Measurements from ENCODE around the gene SNRPD2. TPM values are rescaled to one million over a fixed set of nuclear protein-coding genes. Genes with fewer than 3 reads are reported as not detected.

Gene SNRPD2
- total RNA-seq, 1 experiment from 2014 or later: 793 TPM

- peaks cover 0 to 12% of the 10 kb centered on the region in 2 experiments; a peak in 2 of 4 replicates for H3K4me1 Mint-ChIP-seq
- Histone ChIP-seq H3K9me3 (ENCODE audit: control insufficient read depth, low read depth, low read length) (no peaks in the 10 kb centered on the region), H2BK12ac (ENCODE audit: insufficient read length, low read depth, low read length) (no peak overlapping the region), H2BK5ac (ENCODE audit: insufficient read length, low read length) (no peak overlapping the region), H3K27ac (ENCODE audit: insufficient read length, low read depth, low read length) (no peak overlapping the region), H3K79me1 (ENCODE audit: insufficient read depth, low read depth, low read length, poor library complexity, severe bottlenecking) (no peaks in the 10 kb centered on the region), H3K23ac (ENCODE audit: insufficient read length, low read depth, low read length) (no peak overlapping the region), H2BK15ac (ENCODE audit: low read depth, low read length) (no peak overlapping the region), H3K4me1 (ENCODE audit: insufficient read depth, low read length) (no peaks in the 10 kb centered on the region), H3K4ac (ENCODE audit: low read depth, low read length) (no peak overlapping the region), H4K91ac (ENCODE audit: insufficient read length, low read depth, low read length) (no peak overlapping the region), H3T11ph (ENCODE audit: low read length) (no peak overlapping the region), H3K9ac (ENCODE audit: extremely low read depth, insufficient read length, low read length) (no peak overlapping the region), H3K18ac (ENCODE audit: insufficient read length, low read depth, low read length) (no peak overlapping the region), H3K79me2 (ENCODE audit: insufficient read depth, low read length) (no peaks in the 10 kb centered on the region), H3K14ac (ENCODE audit: insufficient read depth, low read length) (no peak overlapping the region), H3K23me2 (ENCODE audit: insufficient read length, low read depth, low read length, poor library complexity, severe bottlenecking) (no peaks in the 10 kb centered on the region), H4K8ac (replicated peaks; ENCODE audit: insufficient read length, low read depth, low read length) (no peak overlapping the region), H4K5ac (ENCODE audit: insufficient read length, low read depth, low read length) (no peak overlapping the region), H2BK20ac (ENCODE audit: low read depth, low read length, poor library complexity, severe bottlenecking) (no peak overlapping the region), H3K56ac (ENCODE audit: insufficient read length, low read depth, low read length) (no peak overlapping the region), H2AK5ac (ENCODE audit: insufficient read length, low read length) (no peak overlapping the region), H3K27me3 (ENCODE audit: insufficient read depth, low read length) (no peaks in the 10 kb centered on the region), H4K20me1 (ENCODE audit: control insufficient read depth, insufficient read depth, insufficient read length) (no peaks in the 10 kb centered on the region), H2AFZ (ENCODE audit: low read length) (no peak overlapping the region), H3K4me2 (ENCODE audit: insufficient read depth, insufficient read length, low read length) (no peak overlapping the region), H2BK120ac (ENCODE audit: low read depth, low read length, poor library complexity, severe bottlenecking) (no peak overlapping the region)
- WGBS (ENCODE audit: extremely low coverage, insufficient read length, low lambda C conversion rate): no CpG with 5 or more reads among the region's 6 CpGs
- TF ChIP-seq, protein P1, sequence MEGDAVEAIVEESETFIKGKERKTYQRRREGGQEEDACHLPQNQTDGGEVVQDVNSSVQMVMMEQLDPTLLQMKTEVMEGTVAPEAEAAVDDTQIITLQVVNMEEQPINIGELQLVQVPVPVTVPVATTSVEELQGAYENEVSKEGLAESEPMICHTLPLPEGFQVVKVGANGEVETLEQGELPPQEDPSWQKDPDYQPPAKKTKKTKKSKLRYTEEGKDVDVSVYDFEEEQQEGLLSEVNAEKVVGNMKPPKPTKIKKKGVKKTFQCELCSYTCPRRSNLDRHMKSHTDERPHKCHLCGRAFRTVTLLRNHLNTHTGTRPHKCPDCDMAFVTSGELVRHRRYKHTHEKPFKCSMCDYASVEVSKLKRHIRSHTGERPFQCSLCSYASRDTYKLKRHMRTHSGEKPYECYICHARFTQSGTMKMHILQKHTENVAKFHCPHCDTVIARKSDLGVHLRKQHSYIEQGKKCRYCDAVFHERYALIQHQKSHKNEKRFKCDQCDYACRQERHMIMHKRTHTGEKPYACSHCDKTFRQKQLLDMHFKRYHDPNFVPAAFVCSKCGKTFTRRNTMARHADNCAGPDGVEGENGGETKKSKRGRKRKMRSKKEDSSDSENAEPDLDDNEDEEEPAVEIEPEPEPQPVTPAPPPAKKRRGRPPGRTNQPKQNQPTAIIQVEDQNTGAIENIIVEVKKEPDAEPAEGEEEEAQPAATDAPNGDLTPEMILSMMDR (conservative IDR thresholded peaks at IDR 0.05): no peak
- no peak for DNase-seq
- H3K27me3 Mint-ChIP-seq (ENCODE audit: low read depth): peaks cover 26% of the 10 kb centered on the region
- no peaks in the 10 kb centered on the region for H3K36me3 Mint-ChIP-seq (ENCODE audit: insufficient read depth in 1 of 3, low read depth in 3 of 3)
- H3K9me3 Mint-ChIP-seq: peaks cover 0 to 3% of the 10 kb centered on the region in 2 experiments; a peak in 1 of 5 replicates
- H3K27ac Mint-ChIP-seq: no peak overlapping the region
- H3K4me3 Mint-ChIP-seq: no peak overlapping the region
Observed at GRCh38 chr19:45659096-45659729, 32.5 kb downstream of the SNRPD2 start.

Data from H9 (cell line).